NCI-H524 (cell line): ENCODE measurements around the gene HMCN2.
A peak's percentile ranks its signal among the peaks of the same experiment; 100 is the strongest.

Source experiments
- DNase-seq, 2 experiments: peaks; one replicate each; lab custom pipeline; 2025; lab: John Stamatoyannopoulos, UW

Gene HMCN2

GRCh38 chr9:130307667-130307943, 42.0 kb downstream of the HMCN2 start:
- DNase-seq = no peak

GRCh38 chr9:130308081-130308571, 42.6 kb downstream of the HMCN2 start:
- peak in 1 of 2 experiments; percentile 49 for DNase-seq

GRCh38 chr9:130309689-130310455, 44.3 kb downstream of the HMCN2 start:
- no peak for DNase-seq

- DNase-seq = no peak
Observed at GRCh38 chr9:130310456-130310855, 44.9 kb downstream of the HMCN2 start.

- DNase-seq = no peak
Observed at GRCh38 chr9:130311003-130311402, 45.4 kb downstream of the HMCN2 start.

DNA sequence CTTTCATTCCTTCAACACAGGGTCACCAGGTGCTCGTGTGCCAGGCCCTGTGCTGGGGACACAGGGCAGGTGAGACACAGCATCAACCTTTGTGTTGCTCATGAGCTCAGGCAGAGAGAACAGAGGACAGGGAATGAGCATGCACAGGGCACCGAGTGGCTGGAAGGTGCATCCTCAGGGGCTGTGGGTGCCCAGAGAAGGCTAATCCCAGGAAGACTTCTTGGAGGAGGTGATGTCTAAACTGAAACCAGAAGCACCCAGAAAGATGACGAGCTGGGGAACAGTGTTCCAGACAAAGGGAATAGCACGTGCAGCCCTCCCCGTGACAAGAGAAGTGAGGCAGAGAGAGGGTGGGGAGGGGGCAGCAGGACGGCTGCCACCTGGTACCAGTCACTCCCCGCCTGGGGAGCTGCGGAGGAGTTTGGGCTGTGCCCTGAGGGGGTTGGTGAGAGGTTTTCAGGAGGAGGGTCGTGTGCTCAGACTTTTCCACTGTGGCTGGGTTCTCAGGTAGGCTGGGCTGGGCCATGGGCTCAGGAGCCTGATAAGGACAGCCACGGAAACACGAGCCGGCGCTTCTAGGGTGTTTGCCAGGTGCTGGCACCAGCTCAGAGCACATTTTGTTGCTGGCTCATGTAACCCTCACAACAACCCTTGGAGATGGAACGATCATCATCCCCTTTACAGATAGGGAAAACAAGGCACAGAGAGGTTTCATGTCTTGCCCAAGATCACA, 46.0 kb downstream of the HMCN2 start:
- DNase-seq = no peak

- no peak for DNase-seq
Observed at GRCh38 chr9:130313103-130313858, 47.7 kb downstream of the HMCN2 start.

- no peak for DNase-seq
Observed at GRCh38 chr9:130315446-130316226, 50.1 kb downstream of the HMCN2 start.

- DNase-seq = no peak
Observed at GRCh38 chr9:130316430-130316829, 50.9 kb downstream of the HMCN2 start.

GRCh38 chr9:130319300-130319699, 53.7 kb downstream of the HMCN2 start:
- DNase-seq = no peak

DNA sequence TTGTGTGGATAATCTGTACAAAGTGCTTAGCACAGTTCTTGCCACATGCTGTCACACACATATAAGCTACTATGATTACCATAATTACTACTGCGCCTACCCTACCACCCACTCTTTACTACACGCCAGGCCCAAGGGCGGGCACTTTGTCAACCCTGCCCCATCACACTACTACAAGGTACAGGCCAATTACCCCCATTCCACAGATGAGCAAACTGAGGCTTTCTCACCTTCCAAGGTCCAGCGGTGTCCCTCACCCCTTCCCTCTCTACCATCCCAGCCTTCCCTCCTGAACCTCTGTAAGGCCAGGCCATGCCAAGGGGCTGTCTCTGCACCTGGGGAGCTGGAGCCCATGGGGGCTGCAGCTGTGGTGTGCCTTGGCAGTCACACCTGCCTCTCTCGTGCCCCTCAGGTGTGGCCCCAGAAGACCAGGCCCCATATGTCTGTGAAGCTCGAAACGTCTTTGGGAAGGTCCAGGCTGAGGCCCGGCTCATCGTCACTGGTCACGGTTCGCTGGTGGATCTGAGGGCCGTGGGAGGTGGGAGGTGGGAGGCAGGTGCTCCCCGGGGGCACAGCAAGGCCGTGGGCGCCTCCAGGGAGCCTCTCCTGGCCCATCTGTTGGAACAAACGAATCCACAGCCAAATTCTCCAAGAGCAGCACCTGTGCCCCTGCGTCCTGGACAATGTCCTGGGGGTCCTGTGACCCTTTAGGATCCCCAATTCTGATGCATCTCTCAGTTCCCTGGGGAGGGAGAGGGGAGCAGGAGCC, 54.6 kb downstream of the HMCN2 start:
- peak in 1 of 2 experiments; percentile 59 for DNase-seq

GRCh38 chr9:130320723-130321481, 55.3 kb downstream of the HMCN2 start:
- no peak for DNase-seq

DNA sequence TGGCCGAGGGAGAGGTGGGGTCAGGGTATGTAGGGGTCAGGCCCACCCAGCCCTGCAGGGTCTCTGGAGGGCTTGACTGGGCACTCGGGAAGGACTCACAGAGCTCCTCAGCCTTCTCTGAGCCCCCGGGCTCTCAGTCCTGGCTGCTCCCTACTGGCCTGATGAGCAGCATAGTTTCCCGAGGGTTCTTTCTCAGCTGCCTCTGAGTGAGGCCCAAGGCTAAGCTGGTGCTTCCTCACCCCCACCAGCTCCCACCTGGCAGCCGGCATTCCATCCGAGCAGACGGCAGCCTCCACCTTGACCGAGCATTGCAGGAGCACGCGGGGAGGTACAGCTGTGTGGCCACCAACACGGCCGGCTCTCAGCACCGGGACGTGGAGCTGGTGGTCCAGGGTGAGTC, 56.0 kb downstream of the HMCN2 start:
- DNase-seq = no peak

DNA sequence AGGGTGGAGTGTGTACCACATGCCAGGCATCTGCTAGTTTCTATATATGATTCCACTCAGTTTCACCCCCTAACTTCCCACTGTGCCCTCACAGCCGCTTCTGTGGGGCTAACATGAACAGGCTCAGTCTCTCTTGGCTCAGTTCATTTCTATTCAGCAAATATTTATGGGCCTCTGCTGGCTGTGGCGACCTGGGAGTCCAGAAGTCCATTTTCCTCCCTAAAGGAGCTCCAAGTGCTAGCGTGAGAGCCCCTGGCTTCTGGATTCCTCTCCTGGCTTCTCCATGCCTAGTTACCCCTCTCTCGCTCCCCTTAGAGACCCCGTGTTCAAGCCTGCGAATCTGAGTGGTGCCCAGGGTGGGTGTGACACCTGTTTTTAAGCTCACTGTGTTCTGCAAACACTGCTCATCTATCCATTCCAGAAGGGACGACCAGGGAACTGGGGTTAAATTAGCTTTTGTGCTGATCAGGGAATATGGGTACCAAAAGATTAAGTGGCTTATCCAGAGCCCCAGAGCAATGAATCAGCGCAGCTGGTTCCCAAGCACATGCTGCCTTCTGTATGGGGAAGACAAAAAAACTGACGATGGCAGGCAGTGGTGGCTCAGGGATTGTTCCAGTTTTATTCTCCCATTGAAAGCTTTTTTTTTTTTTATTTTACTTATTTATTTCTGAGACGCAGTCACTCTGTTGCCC, 57.6 kb downstream of the HMCN2 start:
- peak in 1 of 2 experiments; percentile 79 for DNase-seq

- DNase-seq = no peak
Observed at GRCh38 chr9:130325921-130326320, 60.4 kb downstream of the HMCN2 start.

GRCh38 chr9:130327070-130327780, 61.7 kb downstream of the HMCN2 start:
- DNase-seq = peak; percentile 47

GRCh38 chr9:130327781-130328348, 62.3 kb downstream of the HMCN2 start:
- DNase-seq = peak; percentile 79 to 86

DNA sequence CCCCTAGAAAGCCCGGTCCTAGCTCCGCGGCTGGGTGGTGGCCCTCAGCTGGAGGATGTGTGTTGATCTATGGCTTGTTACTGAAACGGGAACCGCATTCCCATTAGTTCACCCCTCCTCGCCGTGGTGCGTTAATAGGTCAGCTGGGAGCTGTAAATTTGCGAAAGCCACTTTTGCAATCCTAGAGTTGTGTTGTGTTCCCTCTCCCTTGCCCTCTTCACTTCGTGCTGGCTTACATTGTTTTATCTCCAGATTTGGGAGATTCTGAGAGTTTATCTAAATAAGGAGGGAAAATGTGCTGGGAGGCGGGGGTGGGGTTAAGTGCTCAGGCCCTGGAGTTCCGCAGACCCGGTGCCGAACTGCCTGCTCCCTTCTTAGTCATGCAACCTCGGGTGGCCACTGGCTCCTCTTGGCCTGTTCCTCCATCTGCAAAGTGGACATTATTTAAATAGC, 62.8 kb downstream of the HMCN2 start:
- peak; percentile 50 to 72 for DNase-seq

- no peak for DNase-seq
Observed at GRCh38 chr9:130329061-130329460, 63.5 kb downstream of the HMCN2 start.
